ENCODE results near the gene GNAT1. TPM values are rescaled to one million over a fixed set of nuclear protein-coding genes. Genes with fewer than 3 reads are reported as not detected.
A peak's percentile ranks its signal among the peaks of the same experiment; 100 is the strongest.

GNAT1 gene
- total and polyA plus RNA-seq, 2 of the 13 experiments (the other 11 are each of a cell fraction or from before 2014, with no cell fraction given), result 0.15 TPM; not detected in 1

DNA sequence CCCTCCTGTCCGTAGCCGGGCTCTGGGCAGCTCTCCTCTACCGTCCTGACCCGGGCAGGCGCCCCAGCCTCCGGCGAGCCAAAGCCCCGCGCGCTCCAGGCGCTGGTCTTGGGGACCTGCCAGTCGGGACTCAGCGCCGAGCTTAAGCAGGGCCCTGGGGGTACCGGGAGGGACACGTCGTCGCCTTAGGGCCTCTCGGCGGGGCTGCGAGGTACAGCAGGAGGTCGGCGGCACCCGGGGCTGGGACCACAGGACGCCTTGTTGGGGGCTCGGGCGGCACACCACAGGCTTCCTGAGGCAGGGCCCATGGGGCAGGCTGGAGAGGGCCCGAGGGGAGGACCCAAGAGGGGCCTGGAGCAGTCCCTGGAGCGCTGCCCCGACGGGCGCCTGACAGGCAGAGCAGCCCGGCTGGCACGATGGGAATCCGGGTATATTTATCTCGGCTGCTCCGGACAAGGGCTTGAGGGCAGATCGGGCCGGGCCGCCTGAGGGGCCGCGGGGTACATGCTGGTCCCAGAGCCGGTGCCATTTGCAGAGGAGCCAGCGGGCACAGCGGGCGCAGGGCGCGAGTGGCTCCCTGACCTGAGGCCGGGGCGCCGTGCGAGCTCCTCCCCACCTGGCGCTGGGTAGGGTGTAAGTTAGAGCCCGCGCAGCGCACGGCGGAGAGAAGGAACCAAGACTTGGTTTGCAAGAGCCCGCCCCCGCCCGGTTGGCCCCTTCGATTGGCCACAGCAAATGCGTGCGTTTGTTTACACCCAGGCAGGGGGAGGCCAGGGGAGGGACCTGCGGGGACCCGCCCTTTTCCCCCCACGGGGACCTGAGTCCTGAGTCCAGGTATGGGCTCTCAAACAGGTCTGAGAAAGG lies 14.2 kb downstream of the GNAT1 start:
- in situ Hi-C loops (cut with HindIII; ENCODE audit: extremely low pct_ligation_motif_present, low pct_unique_long_range_greater_than_20kb) (no loop called here), intact Hi-C loops (cut with micrococcal nuclease; ENCODE audit: unreplicated experiment) (no loop called here)
- no peaks in the 10 kb centered on the region; a peak in 1 of 5 replicates for H3K36me3 ChIP-seq (replicated peaks in 1 of 2; ENCODE audit: control insufficient read depth in 1 of 2, insufficient read depth in 2 of 2, low read length in 2 of 2)
- H3K4me1 ChIP-seq (ENCODE audit: insufficient read depth, low read length), result peaks cover 87% of the 10 kb centered on the region
- no peak overlapping the region for H2AFZ ChIP-seq (ENCODE audit: low read length)
- peak; percentile 39 for FAIRE-seq
- no peaks in the 10 kb centered on the region for H3K9me3 ChIP-seq (ENCODE audit: low read length)
- H3K4me3 ChIP-seq (replicated peaks in 1 of 3; ENCODE audit: insufficient read depth in 1 of 3, low read depth in 2 of 3, low read length in 3 of 3), result peak overlapping the region; percentile 79 to 93 (median 85)
- peak overlapping the region; percentile 85 for H3K4me2 ChIP-seq (ENCODE audit: low read depth, low read length)
- peaks cover 4% of the 10 kb centered on the region; the same call in 1 of the 2 replicates for H4K20me1 ChIP-seq (ENCODE audit: insufficient read depth, low read length)
- 0% methylated on average over 13 of the region's 67 CpGs for WGBS (ENCODE audit: low lambda C conversion rate)
- ATAC-seq, result peak; percentile 20
- ChIA-PET CTCF (ENCODE audit: low intra/inter-chr PET ratio, low total read pairs) (interaction anchor here (0.8 to 1.6 kb wide), 2 partner anchors 10 to 20 kb away, joined by 5 read pairs; no protein-coding TSS in a partner anchor), POLR2A (interaction anchor here (0.6 to 15.7 kb wide), 9 partner anchors 10 to 71 kb away, joined by 3 to 844 read pairs (median 6); partner anchors contain the start of gene GNAI2)
- DNase-seq (ENCODE audit: low spot score), result peak; percentile 73
- H3K9ac ChIP-seq (ENCODE audit: insufficient read depth, low read depth, low read length), result peak overlapping the region; percentile 92
- H3K27ac ChIP-seq (ENCODE audit: extremely low read length, insufficient read depth, low read length), result peak overlapping the region; percentile 99
- H3K27me3 ChIP-seq (ENCODE audit: control insufficient read depth in 1 of 2, insufficient read depth in 2 of 2, low read length in 2 of 2), result no peaks in the 10 kb centered on the region
- peaks cover 44% of the 10 kb centered on the region for H3K79me2 ChIP-seq (ENCODE audit: insufficient read depth, low read length)
- TSS peak; percentile 40 for BruUV-seq (replicated peaks)
- TF ChIP-seq, protein P1, sequence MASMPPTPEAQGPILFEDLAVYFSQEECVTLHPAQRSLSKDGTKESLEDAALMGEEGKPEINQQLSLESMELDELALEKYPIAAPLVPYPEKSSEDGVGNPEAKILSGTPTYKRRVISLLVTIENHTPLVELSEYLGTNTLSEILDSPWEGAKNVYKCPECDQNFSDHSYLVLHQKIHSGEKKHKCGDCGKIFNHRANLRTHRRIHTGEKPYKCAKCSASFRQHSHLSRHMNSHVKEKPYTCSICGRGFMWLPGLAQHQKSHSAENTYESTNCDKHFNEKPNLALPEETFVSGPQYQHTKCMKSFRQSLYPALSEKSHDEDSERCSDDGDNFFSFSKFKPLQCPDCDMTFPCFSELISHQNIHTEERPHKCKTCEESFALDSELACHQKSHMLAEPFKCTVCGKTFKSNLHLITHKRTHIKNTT (CRISPR knock-in tag; IDR thresholded peaks at IDR 0.05), result no peak
- TF ChIP-seq ZC3H4 (CRISPR knock-in tag; IDR thresholded peaks at IDR 0.05; ENCODE audit: borderline replicate concordance) (0 out of 2 replicates have a peak, but pooled peaks have one; percentile 45), FOXK2 (IDR thresholded peaks at IDR 0.05) (no peak), BRD4 (CRISPR knock-in tag; IDR thresholded peaks at IDR 0.05) (no peak), ZNF660 (CRISPR knock-in tag; IDR thresholded peaks at IDR 0.05; ENCODE audit: borderline replicate concordance, low read depth) (no peak), MEF2D (CRISPR knock-in tag; IDR thresholded peaks at IDR 0.05) (no peak)
- TF ChIP-seq, protein P2, sequence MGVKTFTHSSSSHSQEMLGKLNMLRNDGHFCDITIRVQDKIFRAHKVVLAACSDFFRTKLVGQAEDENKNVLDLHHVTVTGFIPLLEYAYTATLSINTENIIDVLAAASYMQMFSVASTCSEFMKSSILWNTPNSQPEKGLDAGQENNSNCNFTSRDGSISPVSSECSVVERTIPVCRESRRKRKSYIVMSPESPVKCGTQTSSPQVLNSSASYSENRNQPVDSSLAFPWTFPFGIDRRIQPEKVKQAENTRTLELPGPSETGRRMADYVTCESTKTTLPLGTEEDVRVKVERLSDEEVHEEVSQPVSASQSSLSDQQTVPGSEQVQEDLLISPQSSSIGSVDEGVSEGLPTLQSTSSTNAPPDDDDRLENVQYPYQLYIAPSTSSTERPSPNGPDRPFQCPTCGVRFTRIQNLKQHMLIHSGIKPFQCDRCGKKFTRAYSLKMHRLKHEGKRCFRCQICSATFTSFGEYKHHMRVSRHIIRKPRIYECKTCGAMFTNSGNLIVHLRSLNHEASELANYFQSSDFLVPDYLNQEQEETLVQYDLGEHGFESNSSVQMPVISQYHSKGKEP (CRISPR knock-in tag; IDR thresholded peaks at IDR 0.05), result no peak
- TF ChIP-seq, protein P3, sequence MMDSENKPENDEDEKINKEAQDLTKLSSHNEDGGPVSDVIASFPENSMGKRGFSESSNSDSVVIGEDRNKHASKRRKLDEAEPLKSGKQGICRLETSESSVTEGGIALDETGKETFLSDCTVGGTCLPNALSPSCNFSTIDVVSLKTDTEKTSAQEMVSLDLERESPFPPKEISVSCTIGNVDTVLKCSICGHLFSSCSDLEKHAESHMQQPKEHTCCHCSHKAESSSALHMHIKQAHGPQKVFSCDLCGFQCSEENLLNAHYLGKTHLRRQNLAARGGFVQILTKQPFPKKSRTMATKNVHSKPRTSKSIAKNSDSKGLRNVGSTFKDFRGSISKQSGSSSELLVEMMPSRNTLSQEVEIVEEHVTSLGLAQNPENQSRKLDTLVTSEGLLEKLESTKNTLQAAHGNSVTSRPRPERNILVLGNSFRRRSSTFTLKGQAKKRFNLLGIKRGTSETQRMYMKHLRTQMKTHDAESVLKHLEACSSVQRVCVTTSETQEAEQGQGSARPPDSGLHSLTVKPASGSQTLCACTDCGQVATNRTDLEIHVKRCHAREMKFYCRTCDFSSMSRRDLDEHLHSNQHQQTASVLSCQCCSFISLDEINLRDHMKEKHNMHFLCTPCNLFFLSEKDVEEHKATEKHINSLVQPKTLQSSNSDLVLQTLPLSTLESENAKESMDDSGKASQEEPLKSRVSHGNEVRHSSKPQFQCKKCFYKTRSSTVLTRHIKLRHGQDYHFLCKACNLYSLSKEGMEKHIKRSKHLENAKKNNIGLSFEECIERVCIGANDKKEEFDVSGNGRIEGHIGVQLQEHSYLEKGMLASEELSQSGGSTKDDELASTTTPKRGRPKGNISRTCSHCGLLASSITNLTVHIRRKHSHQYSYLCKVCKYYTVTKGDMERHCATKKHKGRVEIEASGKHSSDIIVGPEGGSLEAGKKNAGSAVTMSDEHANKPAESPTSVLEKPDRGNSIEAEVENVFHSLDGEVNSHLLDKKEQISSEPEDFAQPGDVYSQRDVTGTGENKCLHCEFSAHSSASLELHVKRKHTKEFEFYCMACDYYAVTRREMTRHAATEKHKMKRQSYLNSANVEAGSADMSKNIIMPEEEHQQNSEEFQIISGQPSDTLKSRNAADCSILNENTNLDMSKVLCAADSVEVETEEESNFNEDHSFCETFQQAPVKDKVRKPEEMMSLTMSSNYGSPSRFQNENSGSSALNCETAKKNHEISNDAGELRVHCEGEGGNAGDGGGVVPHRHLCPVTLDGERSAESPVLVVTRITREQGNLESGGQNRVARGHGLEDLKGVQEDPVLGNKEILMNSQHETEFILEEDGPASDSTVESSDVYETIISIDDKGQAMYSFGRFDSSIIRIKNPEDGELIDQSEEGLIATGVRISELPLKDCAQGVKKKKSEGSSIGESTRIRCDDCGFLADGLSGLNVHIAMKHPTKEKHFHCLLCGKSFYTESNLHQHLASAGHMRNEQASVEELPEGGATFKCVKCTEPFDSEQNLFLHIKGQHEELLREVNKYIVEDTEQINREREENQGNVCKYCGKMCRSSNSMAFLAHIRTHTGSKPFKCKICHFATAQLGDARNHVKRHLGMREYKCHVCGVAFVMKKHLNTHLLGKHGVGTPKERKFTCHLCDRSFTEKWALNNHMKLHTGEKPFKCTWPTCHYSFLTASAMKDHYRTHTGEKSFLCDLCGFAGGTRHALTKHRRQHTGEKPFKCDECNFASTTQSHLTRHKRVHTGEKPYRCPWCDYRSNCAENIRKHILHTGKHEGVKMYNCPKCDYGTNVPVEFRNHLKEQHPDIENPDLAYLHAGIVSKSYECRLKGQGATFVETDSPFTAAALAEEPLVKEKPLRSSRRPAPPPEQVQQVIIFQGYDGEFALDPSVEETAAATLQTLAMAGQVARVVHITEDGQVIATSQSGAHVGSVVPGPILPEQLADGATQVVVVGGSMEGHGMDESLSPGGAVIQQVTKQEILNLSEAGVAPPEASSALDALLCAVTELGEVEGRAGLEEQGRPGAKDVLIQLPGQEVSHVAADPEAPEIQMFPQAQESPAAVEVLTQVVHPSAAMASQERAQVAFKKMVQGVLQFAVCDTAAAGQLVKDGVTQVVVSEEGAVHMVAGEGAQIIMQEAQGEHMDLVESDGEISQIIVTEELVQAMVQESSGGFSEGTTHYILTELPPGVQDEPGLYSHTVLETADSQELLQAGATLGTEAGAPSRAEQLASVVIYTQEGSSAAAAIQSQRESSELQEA (CRISPR knock-in tag; IDR thresholded peaks at IDR 0.05; ENCODE audit: not compliant biosample characterization), result peak; percentile 7
- TF ChIP-seq, protein P4, sequence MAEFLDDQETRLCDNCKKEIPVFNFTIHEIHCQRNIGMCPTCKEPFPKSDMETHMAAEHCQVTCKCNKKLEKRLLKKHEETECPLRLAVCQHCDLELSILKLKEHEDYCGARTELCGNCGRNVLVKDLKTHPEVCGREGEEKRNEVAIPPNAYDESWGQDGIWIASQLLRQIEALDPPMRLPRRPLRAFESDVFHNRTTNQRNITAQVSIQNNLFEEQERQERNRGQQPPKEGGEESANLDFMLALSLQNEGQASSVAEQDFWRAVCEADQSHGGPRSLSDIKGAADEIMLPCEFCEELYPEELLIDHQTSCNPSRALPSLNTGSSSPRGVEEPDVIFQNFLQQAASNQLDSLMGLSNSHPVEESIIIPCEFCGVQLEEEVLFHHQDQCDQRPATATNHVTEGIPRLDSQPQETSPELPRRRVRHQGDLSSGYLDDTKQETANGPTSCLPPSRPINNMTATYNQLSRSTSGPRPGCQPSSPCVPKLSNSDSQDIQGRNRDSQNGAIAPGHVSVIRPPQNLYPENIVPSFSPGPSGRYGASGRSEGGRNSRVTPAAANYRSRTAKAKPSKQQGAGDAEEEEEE (CRISPR knock-in tag; IDR thresholded peaks at IDR 0.05; ENCODE audit: borderline replicate concordance), result no peak

Data from HepG2 (cell line).